Measurements from ENCODE around the gene LYZL4.
A peak's percentile ranks its signal among the peaks of the same experiment; 100 is the strongest.

The LYZL4 gene

DNA sequence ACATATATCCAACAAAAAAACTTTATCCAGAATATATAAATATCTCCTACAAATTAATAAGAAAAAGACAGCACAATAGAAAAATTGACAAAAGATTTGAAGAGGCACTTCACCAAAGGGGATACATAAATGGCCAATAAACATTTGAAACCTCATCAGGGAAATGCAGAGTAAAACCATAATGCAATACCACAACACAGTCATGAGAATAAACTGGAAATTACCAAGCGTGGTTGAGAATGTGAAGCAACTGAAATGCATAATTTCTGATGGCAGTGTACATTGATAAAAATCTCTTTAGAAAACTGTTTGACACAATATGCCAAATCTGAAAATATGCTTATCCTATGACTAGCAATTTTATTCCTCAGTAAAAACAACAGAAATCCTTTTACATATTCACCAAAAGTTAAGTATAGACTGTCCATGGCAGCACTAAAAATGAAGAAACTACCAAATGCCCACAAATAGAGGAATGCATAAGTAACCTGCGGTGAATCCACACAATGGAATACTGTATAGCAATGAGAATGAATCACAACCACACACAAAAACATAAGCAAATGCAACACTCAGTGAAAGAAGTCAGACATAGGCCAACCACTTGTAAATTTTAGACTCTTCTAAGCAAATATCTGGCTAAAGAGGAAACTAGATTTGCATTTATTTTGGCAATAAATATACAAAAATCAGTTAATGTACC lies 7.9 kb downstream of the LYZL4 start:
- H3K4me3 ChIP-seq (replicated peaks in 1 of 2; ENCODE audit: low read depth in 2 of 2, low read length in 2 of 2), result no peak overlapping the region
- DNase-seq (ENCODE audit: low read depth in 2 of 2), result peak in 1 of 2 donors; percentile 3
- TF ChIP-seq, protein P1, sequence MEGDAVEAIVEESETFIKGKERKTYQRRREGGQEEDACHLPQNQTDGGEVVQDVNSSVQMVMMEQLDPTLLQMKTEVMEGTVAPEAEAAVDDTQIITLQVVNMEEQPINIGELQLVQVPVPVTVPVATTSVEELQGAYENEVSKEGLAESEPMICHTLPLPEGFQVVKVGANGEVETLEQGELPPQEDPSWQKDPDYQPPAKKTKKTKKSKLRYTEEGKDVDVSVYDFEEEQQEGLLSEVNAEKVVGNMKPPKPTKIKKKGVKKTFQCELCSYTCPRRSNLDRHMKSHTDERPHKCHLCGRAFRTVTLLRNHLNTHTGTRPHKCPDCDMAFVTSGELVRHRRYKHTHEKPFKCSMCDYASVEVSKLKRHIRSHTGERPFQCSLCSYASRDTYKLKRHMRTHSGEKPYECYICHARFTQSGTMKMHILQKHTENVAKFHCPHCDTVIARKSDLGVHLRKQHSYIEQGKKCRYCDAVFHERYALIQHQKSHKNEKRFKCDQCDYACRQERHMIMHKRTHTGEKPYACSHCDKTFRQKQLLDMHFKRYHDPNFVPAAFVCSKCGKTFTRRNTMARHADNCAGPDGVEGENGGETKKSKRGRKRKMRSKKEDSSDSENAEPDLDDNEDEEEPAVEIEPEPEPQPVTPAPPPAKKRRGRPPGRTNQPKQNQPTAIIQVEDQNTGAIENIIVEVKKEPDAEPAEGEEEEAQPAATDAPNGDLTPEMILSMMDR (IDR thresholded peaks at IDR 0.05; ENCODE audit: low read depth, low read length), result no peak

DNA sequence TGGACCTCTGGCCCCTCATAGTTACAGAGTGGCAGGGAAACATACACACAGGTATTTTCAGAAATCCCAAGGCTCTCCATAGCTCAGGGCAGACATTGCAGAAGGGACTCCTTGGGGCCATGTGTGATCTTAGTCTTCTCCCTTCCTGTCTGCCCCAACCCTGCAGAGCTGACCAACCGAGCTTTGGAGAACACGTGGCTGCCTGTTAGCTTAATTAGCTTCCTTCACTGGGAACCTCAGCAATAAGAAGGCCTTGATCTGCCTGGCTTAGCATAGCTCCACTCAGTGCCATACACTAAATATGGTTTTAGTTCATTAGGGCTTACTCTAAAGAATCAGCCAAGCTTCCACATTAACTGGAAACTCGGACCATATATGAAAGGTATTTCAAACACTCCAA lies 12.3 kb downstream of the LYZL4 start:
- TF ChIP-seq, protein P1 (IDR thresholded peaks at IDR 0.05; ENCODE audit: low read depth, low read length), result no peak
- no peak for DNase-seq (ENCODE audit: low read depth in 2 of 2)
- no peak overlapping the region for H3K4me3 ChIP-seq (replicated peaks in 1 of 2; ENCODE audit: low read depth in 2 of 2, low read length in 2 of 2)

GRCh38 chr3:42397644-42398043 lies 12.8 kb downstream of the LYZL4 start:
- DNase-seq (ENCODE audit: low read depth in 2 of 2), result no peak
- TF ChIP-seq, protein P1 (IDR thresholded peaks at IDR 0.05; ENCODE audit: low read depth, low read length), result no peak
- H3K4me3 ChIP-seq (replicated peaks in 1 of 2; ENCODE audit: low read depth in 2 of 2, low read length in 2 of 2), result no peak overlapping the region

GRCh38 chr3:42394579-42395288 lies 15.7 kb downstream of the LYZL4 start:
- no peak overlapping the region for H3K4me3 ChIP-seq (replicated peaks in 1 of 2; ENCODE audit: low read depth in 2 of 2, low read length in 2 of 2)
- TF ChIP-seq, protein P1 (IDR thresholded peaks at IDR 0.05; ENCODE audit: low read depth, low read length), result no peak
- no peak for DNase-seq (ENCODE audit: low read depth in 2 of 2)

DNA sequence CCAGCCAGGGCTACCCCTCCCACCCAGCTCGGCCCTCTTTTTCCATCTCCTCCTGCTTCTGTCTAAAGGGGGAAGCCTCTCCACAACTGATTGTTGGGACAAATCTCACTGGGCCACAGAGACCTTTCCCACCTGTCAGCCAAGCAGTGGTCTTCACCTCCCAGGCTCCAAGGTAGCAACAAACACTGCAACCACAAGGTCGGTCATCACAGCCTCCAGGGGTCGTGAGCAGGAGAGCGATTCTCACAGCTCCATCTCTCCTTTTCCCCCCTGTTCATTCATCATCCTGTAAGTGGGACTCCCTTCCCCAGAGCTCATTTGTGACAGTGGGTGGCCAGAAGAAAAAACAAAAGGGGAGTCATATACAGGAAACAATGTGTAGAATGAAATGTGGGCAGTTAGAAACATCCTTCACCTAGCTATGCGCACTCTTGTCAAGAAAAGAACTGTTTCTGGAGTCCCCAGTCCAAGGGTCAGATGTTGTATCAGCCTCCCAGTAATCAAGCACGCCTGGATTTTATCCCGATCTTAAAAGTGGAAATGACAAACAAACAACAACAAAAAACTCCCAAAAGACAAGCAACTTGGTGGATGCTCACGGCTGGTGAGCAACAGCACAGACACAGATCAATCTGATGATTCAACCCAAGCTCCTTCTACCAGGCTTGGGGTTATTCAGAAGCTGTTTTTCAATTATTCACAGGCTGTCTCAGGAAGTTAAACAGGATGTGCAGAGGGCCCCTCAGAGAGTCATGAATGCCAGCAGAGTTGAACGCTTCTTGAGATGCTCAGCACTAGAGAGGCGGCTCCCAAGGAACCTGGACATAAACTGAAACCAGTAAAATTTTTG lies 22.4 kb downstream of the LYZL4 start:
- H3K4me3 ChIP-seq (replicated peaks in 1 of 2; ENCODE audit: low read depth in 2 of 2, low read length in 2 of 2), result no peak overlapping the region
- TF ChIP-seq, protein P1 (IDR thresholded peaks at IDR 0.05; ENCODE audit: low read depth, low read length), result no peak
- DNase-seq (ENCODE audit: low read depth in 2 of 2), result peak in 1 of 2 donors; percentile 31

GRCh38 chr3:42381551-42382082 lies 28.8 kb downstream of the LYZL4 start:
- TF ChIP-seq, protein P1 (IDR thresholded peaks at IDR 0.05; ENCODE audit: low read depth, low read length), result no peak
- no peak overlapping the region for H3K4me3 ChIP-seq (replicated peaks in 1 of 2; ENCODE audit: low read depth in 2 of 2, low read length in 2 of 2)
- DNase-seq (ENCODE audit: low read depth in 2 of 2), result no peak

Data from cardiac fibroblast (primary cell).